ENCODE data around the gene CACNA2D1.

The CACNA2D1 gene

DNA sequence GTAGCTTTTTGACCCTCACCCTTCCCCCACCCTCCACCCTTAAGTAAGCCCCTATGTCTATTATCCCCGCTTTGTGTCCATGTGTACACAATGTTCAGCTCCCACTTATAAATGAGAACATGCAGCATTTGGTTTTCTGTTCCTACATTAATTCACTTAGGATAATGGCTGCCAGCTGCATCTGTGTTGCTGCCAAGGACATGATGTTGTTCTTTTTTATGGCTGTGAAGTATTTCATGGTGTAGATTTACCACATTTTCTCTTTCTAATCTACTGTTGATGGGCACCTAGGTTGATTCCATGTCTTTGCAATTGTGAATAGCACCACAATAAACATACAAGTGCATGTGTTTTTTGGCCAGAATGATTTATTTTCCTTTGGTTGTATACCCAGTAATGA is 232.2 kb downstream of the CACNA2D1 start:
- no peak for DNase-seq

DNA sequence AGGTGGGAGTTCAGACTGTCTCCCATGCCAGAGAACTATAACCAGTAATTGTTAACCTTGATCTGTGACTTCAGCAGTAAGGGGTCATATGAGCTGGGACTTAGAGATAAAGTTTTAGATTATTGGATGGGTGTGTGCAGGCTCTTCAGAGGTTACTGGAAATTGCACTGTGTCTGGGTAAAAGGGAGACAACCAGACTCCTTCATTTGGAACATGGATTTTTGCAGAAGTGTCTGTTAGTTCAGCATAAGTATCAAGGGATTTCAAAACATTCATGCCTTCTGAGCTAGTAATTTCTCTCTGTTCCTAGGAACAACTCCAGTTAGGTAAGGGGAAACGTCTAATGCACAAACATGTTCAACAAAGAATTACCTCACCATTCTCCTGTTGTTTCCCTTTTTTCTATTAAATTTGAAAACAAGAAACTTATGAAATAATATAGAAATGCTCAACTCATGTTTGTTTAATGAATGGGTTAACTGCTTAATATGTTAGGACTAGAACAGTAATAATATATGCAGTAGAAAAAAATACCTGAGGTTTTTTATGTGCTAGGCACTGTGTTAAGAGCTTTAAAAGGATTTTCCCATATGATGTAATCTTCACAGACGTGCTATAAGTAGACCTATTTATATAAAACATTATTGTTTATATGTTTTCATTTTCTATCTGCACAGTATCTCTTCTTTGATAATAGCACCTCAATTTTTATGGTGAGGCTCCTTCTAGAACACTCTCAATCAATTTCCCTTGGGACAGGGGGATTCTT is 233.0 kb downstream of the CACNA2D1 start:
- no peak for DNase-seq

DNA sequence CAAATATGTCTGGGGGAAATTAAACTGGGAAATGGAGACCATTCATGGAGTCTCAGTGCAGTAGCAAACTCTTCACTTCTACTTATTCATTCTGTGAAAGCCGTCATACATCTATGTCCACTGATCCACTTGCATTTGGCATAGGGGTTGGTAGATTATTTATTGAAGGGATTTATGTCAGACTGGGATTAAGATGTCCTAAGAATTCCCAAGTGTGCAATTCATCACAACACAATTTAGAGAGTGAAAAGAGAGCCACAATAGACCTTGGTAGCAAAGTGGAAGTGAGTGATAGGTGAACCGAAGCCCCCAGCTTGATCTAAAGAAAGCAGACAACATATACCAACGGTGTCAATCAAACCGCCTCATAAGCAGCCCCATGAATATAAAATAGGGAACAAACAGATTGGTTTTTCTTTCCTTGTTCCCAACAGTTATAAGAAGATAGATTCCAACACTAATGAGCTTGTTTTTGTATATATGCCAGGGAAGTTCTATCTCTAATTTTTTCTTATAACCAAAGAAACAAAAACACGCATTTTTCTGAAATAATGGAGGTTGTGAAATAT is 234.3 kb downstream of the CACNA2D1 start:
- DNase-seq, result no peak

GRCh38 chr7:82204694-82205093 is 238.9 kb downstream of the CACNA2D1 start:
- no peak for DNase-seq

- DNase-seq, result no peak
Measured at GRCh38 chr7:82202965-82203364, 240.6 kb downstream of the CACNA2D1 start.

GRCh38 chr7:82202107-82202506 is 241.5 kb downstream of the CACNA2D1 start:
- DNase-seq, result no peak

- DNase-seq, result no peak
Measured at GRCh38 chr7:82200601-82201000, 243.0 kb downstream of the CACNA2D1 start.

- no peak for DNase-seq
Measured at GRCh38 chr7:82194016-82194643, 249.4 kb downstream of the CACNA2D1 start.

DNA sequence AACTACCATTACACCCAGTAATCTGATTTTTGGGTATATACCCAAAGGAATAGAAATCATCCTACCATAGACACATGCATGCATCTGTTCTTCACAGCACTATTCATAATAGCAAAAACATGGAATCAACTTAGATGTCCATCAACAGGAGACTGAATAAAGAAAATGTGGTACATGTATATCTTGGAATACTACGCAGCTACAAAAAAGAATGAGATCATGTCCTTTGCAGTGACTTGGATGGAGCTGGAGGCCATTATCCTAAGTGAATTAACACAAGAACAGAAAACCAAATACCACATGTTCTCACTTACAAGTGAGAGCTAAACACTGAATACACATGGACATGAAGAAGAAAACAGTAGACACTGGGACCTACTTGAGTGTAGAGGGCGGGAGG is 254.9 kb downstream of the CACNA2D1 start:
- no peak for DNase-seq

GRCh38 chr7:82185443-82185842 is 258.1 kb downstream of the CACNA2D1 start:
- no peak for DNase-seq

DNA sequence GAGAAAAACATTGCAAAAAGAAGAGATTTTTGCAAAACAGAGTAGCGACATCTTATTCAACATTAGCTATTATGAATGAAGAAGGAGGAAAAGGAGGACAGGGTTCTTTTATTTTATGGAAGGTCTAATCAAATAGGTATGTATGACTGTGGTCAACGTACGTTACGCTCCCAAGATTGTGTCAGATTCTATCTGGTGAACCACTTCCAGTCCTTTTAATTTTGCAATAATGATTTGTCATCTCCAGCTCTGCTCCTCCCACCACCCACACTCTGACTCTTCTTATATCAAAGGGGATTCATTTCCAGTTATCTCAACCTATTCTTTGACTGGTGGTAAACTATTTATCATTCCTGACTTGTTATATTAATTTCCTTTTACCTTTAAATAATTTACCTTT is 259.9 kb downstream of the CACNA2D1 start:
- DNase-seq, result no peak

DNA sequence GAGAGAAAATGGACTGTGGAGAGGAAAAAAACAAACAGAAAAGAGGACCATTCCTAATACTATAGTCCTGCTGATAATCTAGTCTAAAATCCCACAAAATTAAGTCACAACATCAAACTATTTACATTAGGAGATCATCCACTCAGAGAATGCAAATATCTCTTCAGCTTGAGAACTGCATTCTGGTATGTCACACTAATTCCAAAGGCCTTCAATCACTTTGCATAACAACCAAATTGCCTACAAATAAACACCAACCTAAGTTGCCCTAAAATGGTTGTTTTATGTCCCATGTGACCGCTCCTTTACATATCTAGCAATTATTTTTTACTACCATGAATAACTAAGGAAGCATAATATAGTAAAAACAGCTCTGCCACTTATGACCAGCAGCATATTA is 264.3 kb downstream of the CACNA2D1 start:
- no peak for DNase-seq

- DNase-seq, result no peak
Measured at GRCh38 chr7:82175319-82175718, 268.3 kb downstream of the CACNA2D1 start.

DNA sequence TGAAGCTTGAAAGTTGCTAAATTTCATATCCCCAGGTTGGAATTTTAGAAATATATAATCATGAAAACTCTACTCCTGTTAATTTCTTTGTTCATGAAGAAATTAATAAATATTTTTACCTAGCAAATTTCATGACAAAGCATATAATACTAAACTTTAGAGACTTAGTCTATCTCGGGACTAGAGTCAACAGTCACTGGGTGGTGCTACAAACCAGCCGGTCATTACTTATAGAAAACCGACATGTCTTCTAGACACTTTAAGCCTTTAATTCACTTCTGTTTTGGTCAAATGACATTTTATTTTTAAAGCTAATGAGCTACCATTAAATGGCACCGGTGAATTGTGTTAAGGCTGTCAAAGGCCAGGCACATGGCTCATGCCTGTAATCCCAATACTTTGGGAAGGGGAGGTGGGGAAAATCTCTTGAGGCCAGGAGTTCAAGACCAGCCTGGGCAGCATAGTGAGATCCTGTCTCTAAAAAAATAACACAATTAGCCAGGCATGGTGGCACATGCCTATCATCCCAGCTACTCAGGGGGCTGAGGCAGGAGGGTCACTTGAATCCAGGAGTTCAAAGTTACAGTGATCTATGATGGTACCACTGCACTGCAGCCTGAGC is 270.1 kb downstream of the CACNA2D1 start:
- DNase-seq, result no peak

GRCh38 chr7:82172881-82173280 is 270.7 kb downstream of the CACNA2D1 start:
- DNase-seq, result no peak

GRCh38 chr7:82172017-82172416 is 271.6 kb downstream of the CACNA2D1 start:
- DNase-seq, result no peak

- DNase-seq, result no peak
Measured at GRCh38 chr7:82167558-82168314, 275.8 kb downstream of the CACNA2D1 start.

- DNase-seq, result no peak
Measured at GRCh38 chr7:82166260-82167015, 277.1 kb downstream of the CACNA2D1 start.

DNA sequence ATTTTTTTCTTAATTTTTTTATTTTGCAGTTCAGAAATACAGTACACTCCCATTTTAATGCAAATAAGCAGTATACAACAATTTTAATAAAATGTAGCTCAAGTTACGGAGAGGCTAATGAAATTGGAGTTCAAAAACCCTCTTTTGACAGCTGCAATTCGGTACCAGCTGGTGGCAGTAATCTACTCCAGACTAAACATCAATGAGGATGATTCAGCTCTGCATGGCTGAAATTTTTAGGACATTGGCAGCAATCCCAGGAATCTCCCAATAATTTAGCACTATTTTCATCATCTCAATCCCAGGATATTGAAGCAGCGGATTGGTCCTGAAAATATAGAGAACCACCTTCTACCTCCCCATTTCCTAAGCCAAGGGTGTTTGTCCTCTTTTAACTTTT is 278.8 kb downstream of the CACNA2D1 start:
- DNase-seq, result no peak

GRCh38 chr7:82164410-82164809 is 279.2 kb downstream of the CACNA2D1 start:
- DNase-seq, result no peak

- DNase-seq, result no peak
Measured at GRCh38 chr7:82163586-82163985, 280.0 kb downstream of the CACNA2D1 start.

DNA sequence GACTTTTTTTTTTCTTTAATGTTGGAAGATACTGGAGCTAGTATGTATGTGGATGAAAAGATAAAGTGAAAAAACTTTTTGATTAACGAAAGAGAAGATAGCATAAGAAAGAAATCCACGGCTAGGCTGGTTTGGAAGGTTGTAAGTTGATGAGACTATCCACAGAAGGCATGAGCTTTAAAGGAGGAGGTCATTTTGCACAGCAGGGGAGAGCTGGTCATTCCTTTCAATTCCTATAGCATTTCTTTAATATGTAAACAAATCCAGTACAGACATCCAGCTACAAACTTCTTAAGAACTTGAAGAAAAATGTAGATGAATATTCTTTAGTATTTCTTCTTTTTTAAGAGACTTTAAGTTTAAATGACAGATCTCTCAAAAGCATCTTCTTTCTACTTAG is 281.3 kb downstream of the CACNA2D1 start:
- DNase-seq, result no peak
